ENCODE results near the gene P3R3URF. TPM values are rescaled to one million over a fixed set of nuclear protein-coding genes. Genes with fewer than 3 reads are reported as not detected.

Gene P3R3URF
- total RNA-seq, 1 donor from 2014 or later, result not detected

DNA sequence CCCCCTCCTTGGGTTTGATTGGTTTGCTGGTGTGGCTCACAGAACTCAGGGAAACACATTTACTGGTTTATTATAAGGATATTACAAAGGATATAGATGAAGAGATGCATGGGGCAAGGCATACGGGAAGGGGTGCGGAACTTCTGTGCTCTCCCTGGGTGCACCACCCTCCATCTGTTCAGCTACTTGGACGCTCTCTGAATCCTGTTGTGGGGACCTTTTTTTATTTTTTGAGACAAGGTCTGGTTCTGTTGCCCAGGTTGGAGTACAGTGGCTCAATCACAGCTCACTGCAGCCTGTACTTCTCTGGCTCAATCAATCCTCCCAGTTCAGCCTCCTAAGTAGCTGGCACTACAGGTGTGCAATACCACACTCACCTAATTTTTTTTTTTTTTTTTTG, 34.3 kb upstream of the P3R3URF start:
- Mint-ChIP-seq H3K27ac (no peak overlapping the region), H3K9me3 (no peaks in the 10 kb centered on the region), H3K36me3 (ENCODE audit: low read depth) (no peaks in the 10 kb centered on the region), H3K27me3 (no peaks in the 10 kb centered on the region), H3K4me3 (no peak overlapping the region), H3K4me1 (no peaks in the 10 kb centered on the region)
- ChIA-PET POLR2A (no interaction called here), CTCF (no interaction called here)
- DNase-seq (no peak), ATAC-seq (ENCODE audit: low read depth) (no peak)
- intact Hi-C loops (cut with micrococcal nuclease), result no loop called here
- TF ChIP-seq, protein P1, sequence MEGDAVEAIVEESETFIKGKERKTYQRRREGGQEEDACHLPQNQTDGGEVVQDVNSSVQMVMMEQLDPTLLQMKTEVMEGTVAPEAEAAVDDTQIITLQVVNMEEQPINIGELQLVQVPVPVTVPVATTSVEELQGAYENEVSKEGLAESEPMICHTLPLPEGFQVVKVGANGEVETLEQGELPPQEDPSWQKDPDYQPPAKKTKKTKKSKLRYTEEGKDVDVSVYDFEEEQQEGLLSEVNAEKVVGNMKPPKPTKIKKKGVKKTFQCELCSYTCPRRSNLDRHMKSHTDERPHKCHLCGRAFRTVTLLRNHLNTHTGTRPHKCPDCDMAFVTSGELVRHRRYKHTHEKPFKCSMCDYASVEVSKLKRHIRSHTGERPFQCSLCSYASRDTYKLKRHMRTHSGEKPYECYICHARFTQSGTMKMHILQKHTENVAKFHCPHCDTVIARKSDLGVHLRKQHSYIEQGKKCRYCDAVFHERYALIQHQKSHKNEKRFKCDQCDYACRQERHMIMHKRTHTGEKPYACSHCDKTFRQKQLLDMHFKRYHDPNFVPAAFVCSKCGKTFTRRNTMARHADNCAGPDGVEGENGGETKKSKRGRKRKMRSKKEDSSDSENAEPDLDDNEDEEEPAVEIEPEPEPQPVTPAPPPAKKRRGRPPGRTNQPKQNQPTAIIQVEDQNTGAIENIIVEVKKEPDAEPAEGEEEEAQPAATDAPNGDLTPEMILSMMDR (IDR thresholded peaks at IDR 0.05), result no peak

GRCh38 chr1:46206399-46206798, 30.1 kb upstream of the P3R3URF start:
- Mint-ChIP-seq H3K4me1 (peaks cover 15% of the 10 kb centered on the region), H3K4me3 (no peak overlapping the region), H3K9me3 (no peaks in the 10 kb centered on the region), H3K27ac (no peak overlapping the region), H3K27me3 (peaks cover 4% of the 10 kb centered on the region), H3K36me3 (ENCODE audit: low read depth) (no peaks in the 10 kb centered on the region)
- ChIA-PET CTCF (no interaction called here), POLR2A (no interaction called here)
- intact Hi-C loops (cut with micrococcal nuclease), result no loop called here
- TF ChIP-seq, protein P1 (IDR thresholded peaks at IDR 0.05), result no peak
- DNase-seq (no peak), ATAC-seq (ENCODE audit: low read depth) (no peak)

DNA sequence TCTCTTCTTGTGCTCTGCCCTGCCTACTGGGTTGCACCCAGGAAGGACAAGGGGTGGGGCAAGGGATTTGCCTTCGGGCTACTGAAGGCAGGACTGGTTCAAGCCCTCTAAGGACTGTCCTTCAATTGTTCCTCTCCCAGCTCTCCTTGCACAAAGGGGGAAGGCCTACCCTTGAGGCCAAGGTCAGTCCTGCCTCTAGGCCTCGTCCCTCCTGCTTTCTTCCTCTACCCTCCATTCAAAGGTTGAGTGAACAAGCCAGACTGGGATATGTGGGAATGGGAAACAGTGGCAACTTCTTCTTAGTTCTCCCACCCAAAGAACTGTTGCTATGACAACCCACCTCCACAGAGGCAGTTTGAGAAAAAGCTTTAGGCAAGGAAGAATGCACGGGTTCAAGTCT, 29.5 kb upstream of the P3R3URF start:
- intact Hi-C loops (cut with micrococcal nuclease), result no loop called here
- Mint-ChIP-seq H3K27ac (no peak overlapping the region), H3K4me3 (no peak overlapping the region), H3K9me3 (no peaks in the 10 kb centered on the region), H3K36me3 (ENCODE audit: low read depth) (no peaks in the 10 kb centered on the region), H3K4me1 (peaks cover 15% of the 10 kb centered on the region), H3K27me3 (peaks cover 4% of the 10 kb centered on the region)
- ChIA-PET POLR2A (no interaction called here), CTCF (no interaction called here)
- TF ChIP-seq, protein P1 (IDR thresholded peaks at IDR 0.05), result no peak
- DNase-seq (no peak), ATAC-seq (ENCODE audit: low read depth) (no peak)

- DNase-seq (no peak), ATAC-seq (ENCODE audit: low read depth) (no peak)
- peaks cover 15% of the 10 kb centered on the region for H3K4me1 Mint-ChIP-seq
- no peak overlapping the region for H3K4me3 Mint-ChIP-seq
- peaks cover 4% of the 10 kb centered on the region for H3K27me3 Mint-ChIP-seq
- POLR2A ChIA-PET, result interaction anchor here (0.6 kb wide), 1 partner anchor 147 kb away, joined by 5 read pairs; no protein-coding TSS in a partner anchor
- CTCF ChIA-PET, result no interaction called here
- H3K9me3 Mint-ChIP-seq, result no peaks in the 10 kb centered on the region
- intact Hi-C loops (cut with micrococcal nuclease), result no loop called here
- peaks cover 3% of the 10 kb centered on the region for H3K36me3 Mint-ChIP-seq (ENCODE audit: low read depth)
- TF ChIP-seq, protein P1 (IDR thresholded peaks at IDR 0.05), result no peak
- no peak overlapping the region for H3K27ac Mint-ChIP-seq
Measured at GRCh38 chr1:46205141-46205540, 28.9 kb upstream of the P3R3URF start.

DNA sequence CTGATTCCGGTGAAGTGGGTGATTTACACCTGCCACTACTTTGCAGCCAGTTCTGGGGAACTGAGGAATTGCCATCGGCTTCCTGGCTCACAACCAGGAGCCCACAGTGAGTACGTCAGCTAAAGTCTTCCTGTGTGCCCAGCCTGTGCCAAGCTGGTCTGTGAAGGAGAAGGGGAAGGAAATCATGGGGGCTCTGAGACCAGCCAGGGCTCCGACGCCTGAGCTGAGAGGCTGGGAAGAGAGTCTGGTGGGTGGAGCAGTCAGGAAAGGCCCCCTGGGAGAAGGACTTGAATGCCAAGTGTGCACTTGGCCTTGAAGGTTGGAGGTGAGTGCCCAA, 28.1 kb upstream of the P3R3URF start:
- Mint-ChIP-seq H3K4me3 (no peak overlapping the region), H3K27ac (no peak overlapping the region), H3K27me3 (peaks cover 4% of the 10 kb centered on the region), H3K4me1 (peaks cover 15% of the 10 kb centered on the region), H3K36me3 (ENCODE audit: low read depth) (peaks cover 3% of the 10 kb centered on the region), H3K9me3 (no peaks in the 10 kb centered on the region)
- intact Hi-C loops (cut with micrococcal nuclease), result no loop called here
- TF ChIP-seq, protein P1 (IDR thresholded peaks at IDR 0.05), result no peak
- no peak for DNase-seq
- POLR2A ChIA-PET, result no interaction called here
- CTCF ChIA-PET, result no interaction called here
- no peak for ATAC-seq (ENCODE audit: low read depth)

Measured in activated B cell treated with CpG ODN at 0.5 μM for 24 hours (primary cell).